NCI-H524 treated with DMSO at 0.1 percent for 48 hours (cell line): Measurements from ENCODE around the gene ZNF397.
"Not testable (repeated sequence)": the region's sequence is repeated elsewhere in the genome, so short reads cannot be mapped to it uniquely, and the experiment has no call there.

ENCODE experiments used
- DNase-seq: peaks from one replicate; lab custom pipeline; 2025; lab: John Stamatoyannopoulos, UW

Gene ZNF397

DNA sequence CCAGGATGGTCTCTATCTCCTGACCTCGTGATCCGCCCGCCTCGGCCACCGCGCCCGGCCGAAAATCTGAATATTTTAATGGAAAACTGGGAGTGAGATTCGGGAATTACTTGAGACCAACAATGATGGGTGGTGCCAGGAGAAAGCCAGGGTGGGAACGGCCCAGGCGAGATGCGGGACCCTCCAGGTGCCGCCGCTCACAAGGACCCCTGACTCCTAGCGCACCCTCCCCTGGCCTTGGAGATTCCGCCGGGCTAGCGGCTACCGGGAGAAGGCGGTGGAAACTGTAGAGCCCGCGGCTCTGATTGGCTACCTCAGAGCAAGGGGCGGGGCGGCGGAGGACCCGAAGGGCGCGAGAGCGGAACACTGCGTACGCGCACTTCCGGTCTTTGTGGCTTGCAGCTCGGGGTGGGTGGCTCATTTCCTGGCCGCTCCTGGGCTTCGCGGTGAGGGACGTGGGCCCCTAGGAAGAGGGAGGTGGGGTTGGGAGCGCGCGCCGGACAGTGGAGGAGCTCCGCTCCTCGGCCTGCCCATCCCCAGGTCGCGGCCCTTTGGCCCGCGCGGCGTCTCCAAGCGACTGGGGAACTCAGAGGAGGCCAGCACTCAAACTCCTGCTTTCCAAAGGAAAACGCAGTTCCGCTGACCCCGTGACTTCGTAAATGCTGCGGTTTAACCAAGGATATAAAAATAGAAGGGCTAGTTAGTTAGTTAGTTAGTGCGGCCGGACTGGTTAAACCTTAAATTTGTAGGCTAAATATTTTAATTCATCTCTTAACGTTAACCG, at the start of gene ZNF397:
Gene ZNF397 (plus strand): TSS at position 371 of the 784 bp plus-strand sequence. CDS start 1,437 bp downstream, outside the sequence.
- DNase-seq, result peak; percentile 62

- DNase-seq, result no peak
These were observed 49.2 kb upstream of the ZNF397 start for GRCh38 chr18:35191698-35192025.

- peak; percentile 91 for DNase-seq
These were observed 48.4 kb upstream of the ZNF397 start for GRCh38 chr18:35192415-35192814.

DNA sequence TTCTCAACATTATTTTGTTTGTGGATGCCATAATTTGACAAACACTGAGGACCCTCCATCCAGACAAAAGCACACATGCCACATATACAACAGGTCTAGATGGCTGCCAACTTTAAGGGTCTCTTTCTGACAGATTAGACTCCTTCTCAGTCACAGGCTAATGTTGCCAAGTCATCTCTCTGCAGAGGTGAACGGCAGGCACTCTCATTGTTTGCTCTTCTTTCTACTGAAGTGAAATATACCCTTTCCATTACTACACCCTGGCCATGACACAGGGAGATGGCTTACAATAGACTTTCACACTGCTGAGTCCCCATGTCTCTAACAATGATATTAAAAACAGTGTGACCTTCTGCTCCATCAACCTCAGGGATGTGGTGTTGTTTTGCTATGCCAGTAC, 47.5 kb upstream of the ZNF397 start:
- no peak for DNase-seq

- DNase-seq, result no peak
These were observed 43.5 kb upstream of the ZNF397 start for GRCh38 chr18:35197296-35197695.

DNA sequence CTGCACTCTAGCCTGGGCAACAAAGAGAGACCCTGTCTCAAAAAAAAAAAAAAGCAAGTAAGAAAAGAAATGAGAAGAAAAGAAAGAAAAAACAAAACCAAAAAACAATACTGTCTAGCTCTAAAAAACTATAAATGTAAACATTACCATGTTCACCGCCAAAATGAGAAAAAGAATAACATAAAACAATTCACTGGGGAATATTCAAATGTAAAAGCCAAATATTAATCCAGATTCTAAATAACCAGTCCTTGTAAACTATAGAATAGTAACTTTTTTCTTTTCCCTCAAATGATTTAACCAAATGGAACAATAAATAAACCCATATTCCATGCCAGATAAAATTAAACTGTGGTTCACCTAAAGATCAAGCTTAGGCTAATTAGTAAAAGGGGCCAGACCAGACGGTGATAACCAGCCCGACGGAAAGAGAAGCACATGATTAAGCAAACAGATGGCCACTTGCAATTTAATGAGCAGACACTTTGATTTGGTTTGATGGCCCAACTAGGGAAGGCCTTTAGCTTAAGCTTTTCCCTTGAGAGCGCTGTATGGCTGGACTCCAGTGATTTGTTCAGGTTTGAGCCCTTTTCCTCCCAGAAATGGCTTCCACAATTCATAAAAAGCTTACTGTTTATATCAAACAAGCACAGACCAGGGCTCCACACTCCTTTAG, 39.4 kb upstream of the ZNF397 start:
- peak; percentile 97 for DNase-seq

GRCh38 chr18:35203067-35203466, 37.8 kb upstream of the ZNF397 start:
- no peak for DNase-seq

DNA sequence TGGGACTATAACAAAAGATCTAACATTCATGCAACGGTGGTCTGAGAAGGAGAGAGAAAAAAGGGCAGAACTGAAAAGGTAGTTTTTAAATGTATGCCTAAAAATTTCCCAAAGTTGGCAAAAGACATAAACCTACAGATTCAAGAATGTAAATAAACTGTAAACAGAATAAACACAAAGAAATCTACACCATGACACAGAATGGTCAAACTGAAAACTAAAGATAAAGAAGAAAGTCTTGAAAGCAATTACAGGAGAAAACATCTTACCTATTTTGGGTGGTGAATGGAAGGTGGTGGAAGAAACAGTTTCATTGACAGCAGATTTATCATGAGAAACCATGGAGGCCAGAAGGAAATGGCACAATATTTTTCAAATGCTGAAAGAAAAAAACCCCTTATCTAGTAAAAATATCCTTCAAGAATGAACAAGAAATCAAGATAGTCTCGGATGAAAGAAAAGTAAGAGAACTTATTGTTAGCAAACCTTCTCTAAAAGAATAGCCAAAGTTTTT, 35.6 kb upstream of the ZNF397 start:
- DNase-seq, result no peak

DNA sequence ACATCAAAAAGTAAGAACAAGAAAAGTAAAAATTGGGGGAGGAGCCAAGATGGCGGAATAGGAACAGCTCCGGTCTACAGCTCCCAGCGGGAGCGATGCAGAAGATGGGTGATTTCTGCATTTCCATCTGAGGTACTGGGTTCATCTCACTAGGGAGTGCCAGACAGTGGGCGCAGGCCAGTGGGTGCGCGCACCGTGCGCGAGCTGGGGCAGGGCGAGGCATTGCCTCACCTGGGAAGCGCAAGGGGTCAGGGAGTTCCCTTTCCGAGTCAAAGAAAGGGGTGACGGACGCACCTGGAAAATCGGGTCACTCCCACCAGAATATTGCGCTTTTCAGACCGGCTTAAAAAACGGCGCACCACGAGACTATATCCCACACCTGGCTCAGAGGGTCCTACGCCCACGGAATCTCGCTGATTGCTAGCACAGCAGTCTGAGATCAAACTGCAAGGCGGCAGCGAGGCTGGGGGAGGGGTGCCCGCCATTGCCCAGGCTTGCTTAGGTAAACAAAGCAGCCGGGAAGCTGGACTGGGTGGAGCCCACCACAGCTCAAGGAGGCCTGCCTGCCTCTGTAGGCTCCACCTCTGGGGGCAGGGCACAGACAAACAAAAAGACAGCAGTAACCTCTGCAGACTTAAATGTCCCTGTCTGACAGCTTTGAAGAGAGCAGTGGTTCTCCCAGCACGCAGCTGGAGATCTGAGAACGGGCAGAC, 34.9 kb upstream of the ZNF397 start:
- DNase-seq, result not testable (repeated sequence)

- no peak for DNase-seq
These were observed 25.8 kb upstream of the ZNF397 start for GRCh38 chr18:35215026-35215425.

- DNase-seq, result not testable (repeated sequence)
These were observed 24.2 kb upstream of the ZNF397 start for GRCh38 chr18:35216611-35217010.

GRCh38 chr18:35219331-35219730, 21.5 kb upstream of the ZNF397 start:
- not testable (repeated sequence) for DNase-seq

DNA sequence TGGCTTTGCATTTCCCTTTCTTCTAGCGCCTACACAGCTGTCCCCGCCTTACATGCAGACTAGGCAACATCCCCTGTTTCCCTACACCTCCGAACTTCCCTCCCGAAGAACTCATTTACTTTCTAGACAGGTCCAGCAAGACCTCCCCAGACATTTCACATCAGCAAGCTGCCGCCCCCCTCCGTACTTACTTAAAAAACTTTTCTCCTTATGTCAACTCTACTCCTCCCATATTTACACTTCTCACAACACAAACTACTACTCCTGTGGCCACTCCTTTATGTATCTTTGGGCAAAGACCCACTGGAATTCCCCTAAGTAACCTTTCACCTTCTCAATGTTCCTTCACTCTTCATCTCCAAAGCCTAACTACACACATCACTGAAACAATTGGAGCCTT, 20.4 kb upstream of the ZNF397 start:
- no peak for DNase-seq

- DNase-seq, result no peak
These were observed 17.0 kb upstream of the ZNF397 start for GRCh38 chr18:35223797-35224196.

DNA sequence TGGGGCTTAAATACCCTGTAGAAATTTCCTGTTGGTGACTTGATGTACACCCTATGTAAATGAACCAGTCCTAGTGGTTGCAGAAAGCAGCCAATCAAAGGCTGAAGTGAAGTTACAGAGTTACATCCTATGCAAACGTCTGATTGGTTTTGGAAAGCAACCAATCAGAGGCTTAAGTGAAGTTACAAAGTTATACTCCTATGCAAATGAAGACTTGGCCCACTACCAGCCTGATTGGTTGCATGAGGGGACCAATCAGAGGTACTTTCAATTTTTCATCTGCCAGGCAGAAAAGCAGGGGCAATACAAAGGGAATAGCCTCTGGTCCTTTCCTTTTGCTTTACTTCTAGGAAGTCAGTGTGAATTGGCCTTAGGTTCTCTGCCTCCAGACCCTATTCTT, 13.6 kb upstream of the ZNF397 start:
- DNase-seq, result no peak

DNA sequence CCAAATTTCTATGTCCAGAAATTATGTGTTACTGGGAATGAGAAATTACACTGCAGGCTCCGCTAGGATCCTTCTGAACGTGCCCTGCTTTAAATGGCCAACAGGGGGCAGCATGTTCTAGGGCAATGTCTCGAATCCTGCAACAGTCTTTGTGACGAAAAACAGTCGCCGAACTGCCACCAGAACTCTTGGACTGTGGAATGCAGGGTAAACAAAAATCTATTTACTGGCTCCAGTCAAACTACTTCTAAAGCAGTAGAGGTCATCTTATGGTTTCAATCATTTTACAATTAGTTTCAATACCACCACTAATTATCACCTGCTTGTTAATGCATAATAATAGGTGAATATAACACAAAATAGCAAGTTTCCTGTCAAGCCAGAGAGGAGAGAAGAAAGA, 9.8 kb upstream of the ZNF397 start:
- DNase-seq, result peak; percentile 10

- no peak for DNase-seq
These were observed 4.1 kb upstream of the ZNF397 start for GRCh38 chr18:35236571-35237363.

GRCh38 chr18:35239314-35239713, 1.5 kb upstream of the ZNF397 start:
- DNase-seq, result no peak

DNA sequence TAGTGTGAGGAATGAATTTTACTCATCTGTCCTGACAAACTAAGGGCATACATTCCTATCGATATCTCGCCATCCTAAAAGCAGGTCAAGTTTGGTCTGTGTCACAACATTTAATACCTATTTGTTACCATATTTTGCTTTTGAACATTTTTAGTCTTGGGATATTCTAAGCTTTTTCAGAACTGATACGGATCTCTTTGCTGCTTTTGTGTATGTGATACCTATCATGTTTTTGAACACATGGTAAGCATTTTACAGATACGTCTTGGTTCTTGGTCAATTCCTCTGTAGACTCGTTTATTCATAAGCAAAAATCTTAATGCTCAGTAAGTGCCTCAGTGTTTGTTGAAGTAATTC, 592 bp downstream of the ZNF397 start:
- no peak for DNase-seq

DNA sequence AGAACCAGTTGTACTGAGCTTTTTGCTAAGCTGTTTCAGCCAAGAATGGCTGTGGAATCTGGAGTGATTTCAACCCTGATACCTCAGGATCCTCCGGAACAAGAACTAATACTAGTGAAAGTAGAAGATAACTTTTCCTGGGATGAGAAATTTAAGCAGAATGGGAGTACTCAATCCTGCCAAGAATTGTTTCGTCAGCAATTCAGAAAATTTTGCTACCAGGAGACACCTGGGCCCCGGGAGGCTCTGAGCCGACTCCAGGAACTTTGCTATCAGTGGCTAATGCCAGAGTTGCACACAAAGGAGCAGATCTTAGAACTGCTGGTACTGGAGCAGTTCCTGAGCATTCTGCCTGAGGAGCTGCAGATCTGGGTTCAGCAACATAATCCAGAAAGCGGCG, 1.6 kb downstream of the ZNF397 start:
- DNase-seq, result no peak

- no peak for DNase-seq
These were observed 3.8 kb downstream of the ZNF397 start for GRCh38 chr18:35244671-35245070.

DNA sequence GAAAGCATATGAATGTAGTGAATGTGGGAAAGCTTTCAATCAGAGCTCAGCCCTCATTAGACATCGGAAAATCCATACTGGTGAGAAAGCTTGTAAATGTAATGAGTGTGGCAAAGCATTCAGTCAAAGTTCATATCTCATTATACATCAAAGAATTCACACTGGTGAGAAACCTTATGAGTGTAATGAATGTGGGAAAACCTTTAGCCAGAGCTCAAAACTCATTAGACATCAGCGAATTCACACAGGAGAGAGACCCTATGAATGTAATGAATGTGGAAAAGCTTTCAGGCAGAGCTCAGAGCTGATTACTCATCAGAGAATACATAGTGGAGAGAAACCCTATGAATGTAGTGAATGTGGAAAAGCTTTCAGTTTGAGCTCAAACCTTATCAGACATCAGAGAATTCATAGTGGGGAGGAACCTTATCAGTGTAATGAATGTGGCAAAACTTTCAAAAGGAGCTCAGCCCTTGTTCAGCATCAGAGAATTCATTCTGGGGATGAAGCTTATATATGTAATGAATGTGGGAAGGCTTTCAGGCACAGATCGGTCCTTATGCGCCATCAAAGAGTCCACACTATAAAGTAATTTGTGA, 5.0 kb downstream of the ZNF397 start:
- no peak for DNase-seq
